ENCODE results near the gene ZFTA. TPM values are rescaled to one million over a fixed set of nuclear protein-coding genes. Genes with fewer than 3 reads are reported as not detected.
A peak's percentile ranks its signal among the peaks of the same experiment; 100 is the strongest.
"Not testable (repeated sequence)": the region's sequence is repeated elsewhere in the genome, so short reads cannot be mapped to it uniquely, and the experiment has no call there.

Gene ZFTA
- 10 to 100 TPM; 48.6 to 51.1 (median 49.1) TPM for polyA plus RNA-seq (ENCODE audit: insufficient read length in 4 of 4)

- DNase-seq (ENCODE audit: low read depth in 4 of 4, low spot score in 3 of 4): peak in 1 of 4 donors; percentile 52
These were observed at the start of gene ZFTA for GRCh38 chr11:63768237-63769041. ZFTA (minus strand) TSS chr11:63768775; CDS start chr11:63768622, 153 bp downstream.

DNA sequence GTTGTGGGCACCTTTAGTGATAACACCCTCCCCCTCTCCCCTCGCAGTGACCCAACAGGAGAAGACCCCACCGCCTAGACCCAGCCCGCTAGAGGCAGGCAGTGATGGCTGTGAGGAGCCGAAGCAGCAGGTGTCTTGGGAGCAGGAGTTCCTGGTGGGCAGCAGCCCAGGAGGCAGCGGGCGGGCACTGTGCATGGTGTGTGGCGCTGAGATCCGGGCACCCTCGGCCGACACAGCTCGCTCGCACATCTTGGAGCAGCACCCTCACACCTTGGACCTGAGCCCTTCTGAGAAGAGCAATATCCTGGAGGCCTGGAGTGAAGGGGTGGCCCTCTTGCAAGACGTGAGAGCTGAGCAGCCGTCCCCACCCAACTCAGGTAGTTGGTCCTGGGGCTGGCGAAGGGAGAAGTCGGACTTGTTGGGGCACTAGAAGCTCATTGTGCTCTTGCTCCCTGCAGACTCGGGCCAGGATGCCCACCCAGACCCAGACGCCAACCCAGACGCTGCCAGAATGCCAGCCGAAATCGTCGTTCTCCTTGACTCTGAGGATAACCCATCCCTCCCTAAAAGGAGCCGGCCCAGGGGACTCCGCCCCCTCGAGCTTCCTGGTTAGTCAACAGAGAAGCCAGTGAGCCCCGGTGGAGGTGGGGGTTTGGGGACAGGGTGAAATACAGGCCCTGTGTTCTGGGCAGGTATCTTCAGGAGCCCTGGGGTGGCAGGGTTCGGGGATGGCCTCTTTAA, 49.4 kb upstream of the ZFTA start:
- DNase-seq (ENCODE audit: low read depth in 4 of 4, low spot score in 3 of 4): no peak

DNA sequence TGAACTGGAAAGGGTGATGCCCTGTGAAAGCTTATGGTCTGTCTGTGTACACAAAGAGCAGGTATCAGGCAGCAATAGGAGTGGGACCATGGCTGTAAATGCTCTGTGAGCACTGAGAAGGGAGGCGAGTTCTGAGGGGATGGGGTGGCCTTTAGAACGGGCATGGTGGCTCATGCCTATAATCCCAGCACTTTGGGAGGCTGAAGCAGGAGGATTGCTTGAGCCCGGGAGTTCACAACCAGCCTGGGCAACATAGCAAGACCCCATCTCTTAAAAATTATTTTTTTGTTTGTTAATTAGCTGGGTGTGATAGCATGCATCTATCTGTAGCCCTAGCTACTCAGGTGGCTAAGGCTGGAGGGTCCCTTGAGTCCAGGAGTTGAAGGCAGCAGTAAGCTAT, 48.2 kb upstream of the ZFTA start:
- no peak for DNase-seq (ENCODE audit: low read depth in 4 of 4, low spot score in 3 of 4)

- DNase-seq (ENCODE audit: low read depth in 4 of 4, low spot score in 3 of 4): no peak
These were observed 47.6 kb upstream of the ZFTA start for GRCh38 chr11:63816166-63816565.

- no peak for DNase-seq (ENCODE audit: low read depth in 4 of 4, low spot score in 3 of 4)
These were observed 45.8 kb upstream of the ZFTA start for GRCh38 chr11:63814383-63814736.

GRCh38 chr11:63813563-63814382, 45.2 kb upstream of the ZFTA start:
- DNase-seq (ENCODE audit: low read depth in 4 of 4, low spot score in 3 of 4): peak in 1 of 4 donors; percentile 42

- DNase-seq (ENCODE audit: low read depth in 4 of 4, low spot score in 3 of 4): peak in 3 of 4 donors; percentile 48 to 58 (median 50)
These were observed 44.5 kb upstream of the ZFTA start, which contains the start of gene SPINDOC for GRCh38 chr11:63813035-63813562. SPINDOC (plus strand) TSS chr11:63813456; CDS start chr11:63813687, 231 bp downstream.

GRCh38 chr11:63811522-63811921, 42.9 kb upstream of the ZFTA start:
- no peak for DNase-seq (ENCODE audit: low read depth in 4 of 4, low spot score in 3 of 4)

DNA sequence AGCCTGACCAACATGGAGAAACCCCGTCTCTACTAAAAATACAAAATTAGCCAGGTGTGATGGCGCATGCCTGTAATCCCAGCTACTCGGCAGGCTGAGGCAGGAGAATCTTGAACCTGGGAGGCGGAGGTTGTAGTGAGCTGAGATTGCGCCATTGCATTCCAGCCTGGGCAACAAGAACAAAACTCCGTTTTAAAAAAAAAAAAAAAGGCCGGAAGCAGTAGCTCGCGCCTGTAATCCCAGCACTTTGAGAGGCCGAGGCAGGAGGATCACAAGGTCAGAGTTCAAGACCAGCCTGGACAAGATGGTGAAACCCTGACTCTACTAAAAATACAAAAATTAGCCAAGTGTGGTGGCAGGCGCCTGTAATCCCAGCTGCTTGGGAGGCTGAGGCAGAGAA, 41.8 kb upstream of the ZFTA start:
- DNase-seq (ENCODE audit: low read depth in 4 of 4, low spot score in 3 of 4): not testable (repeated sequence)

GRCh38 chr11:63805844-63806415, 37.4 kb upstream of the ZFTA start:
- DNase-seq (ENCODE audit: low read depth in 4 of 4, low spot score in 3 of 4): no peak

DNA sequence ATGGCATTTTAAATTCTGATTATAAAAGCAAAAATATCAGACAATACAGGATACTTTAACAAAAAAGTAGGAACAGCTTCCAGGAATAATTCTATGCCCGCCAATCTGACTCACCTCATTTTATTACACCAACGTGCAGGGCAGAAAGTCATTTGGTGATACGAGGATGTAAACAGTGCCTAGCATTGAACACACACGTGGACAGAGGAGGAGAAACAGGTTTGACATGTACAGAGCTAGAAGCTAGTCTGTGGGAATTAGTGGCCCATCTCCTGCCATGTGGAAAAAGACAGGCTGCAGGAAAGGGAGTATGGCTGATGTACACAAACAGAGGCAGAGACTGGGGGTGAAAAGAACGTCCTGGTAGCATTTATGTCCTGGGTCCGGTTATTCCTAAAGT, 35.7 kb upstream of the ZFTA start:
- DNase-seq (ENCODE audit: low read depth in 4 of 4, low spot score in 3 of 4): no peak

DNA sequence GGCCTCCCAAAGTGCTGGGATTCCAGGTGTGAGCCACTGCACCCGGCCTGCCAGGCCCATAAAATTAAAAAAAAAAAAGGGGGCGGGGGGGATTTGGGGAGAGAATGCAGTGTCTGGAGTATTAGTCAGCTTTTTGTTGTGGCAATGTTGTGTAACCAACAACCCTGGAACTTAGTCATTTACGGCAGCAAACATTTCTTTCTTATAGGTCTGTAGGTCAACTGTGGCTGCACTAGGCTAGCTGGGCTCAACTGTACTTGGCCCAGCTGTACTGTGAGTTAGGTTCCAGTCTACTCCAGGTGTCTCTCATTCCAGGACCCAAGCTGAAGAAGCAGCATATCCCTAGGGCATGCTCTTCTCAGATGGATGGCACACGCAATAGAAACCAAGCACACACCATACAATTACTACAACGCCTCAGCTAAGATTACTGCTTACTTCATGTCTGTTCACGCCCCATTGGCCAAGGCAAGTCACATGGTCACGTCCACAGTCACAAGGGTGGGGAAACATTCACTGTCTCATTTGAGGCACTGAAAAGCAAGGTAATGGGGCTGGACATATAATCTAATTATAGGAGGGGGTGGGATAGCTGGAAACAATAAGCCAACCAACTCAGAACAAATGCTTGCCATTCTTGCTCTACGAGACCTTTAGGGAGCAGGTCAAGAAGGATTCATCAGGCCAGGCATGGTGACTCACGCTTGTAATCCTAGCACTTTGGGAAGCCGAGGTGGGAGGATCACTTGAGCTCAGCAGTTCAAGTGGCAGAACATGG, 34.3 kb upstream of the ZFTA start:
- DNase-seq (ENCODE audit: low read depth in 4 of 4, low spot score in 3 of 4): no peak

GRCh38 chr11:63800921-63801320, 32.3 kb upstream of the ZFTA start:
- DNase-seq (ENCODE audit: low read depth in 4 of 4, low spot score in 3 of 4): no peak

DNA sequence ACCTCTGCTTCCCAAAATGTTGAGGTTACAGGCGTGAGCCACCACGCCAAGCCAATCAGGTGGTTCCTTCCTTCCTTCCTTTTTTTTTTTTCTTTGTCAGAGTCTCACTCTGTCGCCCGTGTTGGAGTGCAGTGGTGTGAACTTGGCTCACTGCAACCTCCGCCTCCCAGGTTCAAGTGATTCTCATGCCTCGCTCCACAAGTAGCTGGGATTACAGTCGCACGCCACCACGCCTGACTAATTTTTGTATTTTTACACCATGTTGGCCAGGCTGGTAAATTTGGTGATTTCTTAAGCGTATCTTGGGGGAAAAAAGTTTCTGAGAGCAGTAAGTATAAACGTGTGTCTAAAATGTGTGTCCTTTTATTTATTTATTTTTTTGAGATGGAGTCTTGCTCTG, 26.5 kb upstream of the ZFTA start:
- DNase-seq (ENCODE audit: low read depth in 4 of 4, low spot score in 3 of 4): no peak

DNA sequence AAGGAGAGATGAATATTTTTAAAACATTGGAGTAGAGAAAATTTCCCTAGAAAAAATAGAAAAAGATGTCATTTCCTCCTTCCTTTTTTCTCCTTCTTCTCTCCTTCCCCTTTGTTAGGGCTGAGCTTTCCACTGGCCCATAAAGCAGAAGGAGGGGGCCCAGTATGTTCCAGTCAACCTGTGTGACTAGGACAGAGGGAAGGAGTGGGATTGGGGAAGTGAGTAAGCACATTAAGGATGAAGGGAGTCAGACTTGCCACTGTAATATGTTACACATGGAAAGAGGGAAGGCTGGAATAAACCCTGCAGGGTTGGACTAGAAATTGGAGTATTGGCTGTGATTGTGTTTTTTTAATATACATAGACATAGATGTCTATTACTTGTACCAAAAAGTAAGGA, 24.6 kb upstream of the ZFTA start:
- no peak for DNase-seq (ENCODE audit: low read depth in 4 of 4, low spot score in 3 of 4)

GRCh38 chr11:63791495-63792167, 23.1 kb upstream of the ZFTA start:
- DNase-seq (ENCODE audit: low read depth in 4 of 4, low spot score in 3 of 4): no peak

DNA sequence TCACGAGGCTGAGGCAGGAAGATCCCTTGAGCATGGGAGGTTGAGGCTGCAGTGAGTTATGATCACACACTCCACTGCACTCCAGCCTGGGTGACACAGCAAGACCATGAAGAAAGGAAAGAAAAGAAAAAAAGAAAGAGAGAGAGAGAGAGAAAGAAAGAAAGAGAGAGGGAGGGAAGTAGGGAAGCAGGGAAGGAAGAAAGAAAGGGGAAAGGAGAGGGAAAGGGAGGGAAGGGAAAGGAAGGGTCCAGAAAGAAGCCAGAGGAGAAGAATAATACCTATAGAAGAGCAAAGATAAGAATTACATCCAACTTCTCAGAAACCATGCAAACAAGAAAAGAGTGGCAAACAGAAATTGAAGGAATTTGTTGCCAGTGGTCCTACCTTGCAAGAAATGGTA, 17.2 kb upstream of the ZFTA start:
- no peak for DNase-seq (ENCODE audit: low read depth in 4 of 4, low spot score in 3 of 4)

DNA sequence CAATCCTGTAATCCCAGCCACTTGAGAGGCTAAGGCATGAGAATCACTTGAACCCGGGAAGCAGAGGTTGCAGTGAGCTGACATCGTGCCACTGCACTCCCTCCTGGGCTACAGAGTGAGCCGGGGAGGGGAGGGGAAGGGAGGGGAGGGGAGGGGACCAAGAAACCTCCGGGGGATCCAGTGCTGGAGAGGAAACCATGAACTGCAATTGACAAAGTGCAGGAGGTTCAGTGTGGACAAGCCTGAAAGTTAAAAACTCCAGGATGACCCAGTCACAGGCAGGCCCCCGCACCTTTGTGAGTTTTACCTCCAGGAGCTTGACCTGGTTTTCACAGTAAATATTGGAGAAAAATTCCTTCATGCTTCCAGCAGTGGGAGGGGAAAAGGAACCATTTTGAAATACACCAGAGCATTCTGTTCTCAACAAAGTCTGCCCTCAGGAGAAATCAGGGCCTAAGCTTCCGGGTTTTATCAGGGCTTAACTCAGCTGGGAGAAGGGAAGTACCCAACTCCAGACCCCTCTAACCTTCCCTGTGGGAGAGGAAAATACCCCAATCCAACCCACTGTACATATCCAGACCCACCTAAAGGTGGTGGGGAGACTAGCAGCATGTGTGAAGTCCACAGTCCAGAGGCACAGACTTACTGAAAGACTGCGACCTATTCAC, 15.5 kb upstream of the ZFTA start:
- DNase-seq (ENCODE audit: low read depth in 4 of 4, low spot score in 3 of 4): no peak

GRCh38 chr11:63782749-63783148, 14.2 kb upstream of the ZFTA start:
- no peak for DNase-seq (ENCODE audit: low read depth in 4 of 4, low spot score in 3 of 4)
